SK-N-SH (cell line): ENCODE measurements around the gene RBM20.

Source experiments
- CTCF ChIP-seq: fragments of 200-600 bp; sonication (generic); IDR thresholded peaks from 2 replicates; pipeline ENCODE4 v1.6.1; 2017; ENCODE audit warnings: antibody characterized with exemption, mild to moderate bottlenecking, moderate library complexity
- FOXJ3 ChIP-seq: sonication (generic); formaldehyde crosslinking; IDR thresholded peaks from 2 replicates; pipeline ENCODE4 v1.5.1; 2020; ENCODE audit warnings: mild to moderate bottlenecking, missing genetic modification reagents
- JUND ChIP-seq: IDR thresholded peaks from 2 replicates; pipeline ENCODE4 v1.4.0; 2012
- MAX ChIP-seq: IDR thresholded peaks from 2 replicates; pipeline ENCODE4 v1.4.0; 2012; ENCODE audit warnings: low read depth
- POLR2AphosphoS5 ChIP-seq: IDR thresholded peaks from 2 replicates; pipeline ENCODE4 v1.6.1; 2012; ENCODE audit warnings: low read depth, low read length
- TF ChIP-seq, protein P1 (sequence below): IDR thresholded peaks from 2 replicates; pipeline ENCODE4 v1.6.1; 2012; ENCODE audit warnings: mild to moderate bottlenecking, low read depth, low read length, moderate library complexity

DNA sequence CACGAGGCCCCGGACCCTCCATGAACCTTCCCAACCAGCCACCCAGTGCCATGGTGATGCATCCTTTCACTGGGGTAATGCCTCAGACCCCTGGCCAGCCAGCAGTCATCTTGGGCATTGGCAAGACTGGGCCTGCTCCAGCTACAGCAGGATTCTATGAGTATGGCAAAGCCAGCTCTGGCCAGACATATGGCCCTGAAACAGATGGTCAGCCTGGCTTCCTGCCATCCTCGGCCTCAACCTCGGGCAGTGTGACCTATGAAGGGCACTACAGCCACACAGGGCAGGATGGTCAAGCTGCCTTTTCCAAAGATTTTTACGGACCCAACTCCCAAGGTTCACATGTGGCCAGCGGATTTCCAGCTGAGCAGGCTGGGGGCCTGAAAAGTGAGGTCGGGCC lies 137.0 kb downstream of the RBM20 start:
- TF ChIP-seq CTCF (no peak), FOXJ3 (CRISPR knock-in tag) (peak; percentile 79), POLR2AphosphoS5 (no peak), MAX (no peak), JUND (no peak)
- TF ChIP-seq, protein P1, sequence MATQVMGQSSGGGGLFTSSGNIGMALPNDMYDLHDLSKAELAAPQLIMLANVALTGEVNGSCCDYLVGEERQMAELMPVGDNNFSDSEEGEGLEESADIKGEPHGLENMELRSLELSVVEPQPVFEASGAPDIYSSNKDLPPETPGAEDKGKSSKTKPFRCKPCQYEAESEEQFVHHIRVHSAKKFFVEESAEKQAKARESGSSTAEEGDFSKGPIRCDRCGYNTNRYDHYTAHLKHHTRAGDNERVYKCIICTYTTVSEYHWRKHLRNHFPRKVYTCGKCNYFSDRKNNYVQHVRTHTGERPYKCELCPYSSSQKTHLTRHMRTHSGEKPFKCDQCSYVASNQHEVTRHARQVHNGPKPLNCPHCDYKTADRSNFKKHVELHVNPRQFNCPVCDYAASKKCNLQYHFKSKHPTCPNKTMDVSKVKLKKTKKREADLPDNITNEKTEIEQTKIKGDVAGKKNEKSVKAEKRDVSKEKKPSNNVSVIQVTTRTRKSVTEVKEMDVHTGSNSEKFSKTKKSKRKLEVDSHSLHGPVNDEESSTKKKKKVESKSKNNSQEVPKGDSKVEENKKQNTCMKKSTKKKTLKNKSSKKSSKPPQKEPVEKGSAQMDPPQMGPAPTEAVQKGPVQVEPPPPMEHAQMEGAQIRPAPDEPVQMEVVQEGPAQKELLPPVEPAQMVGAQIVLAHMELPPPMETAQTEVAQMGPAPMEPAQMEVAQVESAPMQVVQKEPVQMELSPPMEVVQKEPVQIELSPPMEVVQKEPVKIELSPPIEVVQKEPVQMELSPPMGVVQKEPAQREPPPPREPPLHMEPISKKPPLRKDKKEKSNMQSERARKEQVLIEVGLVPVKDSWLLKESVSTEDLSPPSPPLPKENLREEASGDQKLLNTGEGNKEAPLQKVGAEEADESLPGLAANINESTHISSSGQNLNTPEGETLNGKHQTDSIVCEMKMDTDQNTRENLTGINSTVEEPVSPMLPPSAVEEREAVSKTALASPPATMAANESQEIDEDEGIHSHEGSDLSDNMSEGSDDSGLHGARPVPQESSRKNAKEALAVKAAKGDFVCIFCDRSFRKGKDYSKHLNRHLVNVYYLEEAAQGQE = no peak
